Brain microvascular endothelial cell (primary cell): ENCODE results near the gene CERS6.

Experiments
- DNase-seq: peaks from one replicate; pipeline ENCODE4 v3.0.0-alpha.2; 2020
- H3K27ac ChIP-seq: fragments of 250-450 bp; sonication (Bioruptor Pico); 2 replicates; pipeline ENCODE4 v1.5.1; 2020; ENCODE audit warnings: mild to moderate bottlenecking, moderate library complexity
- H3K27me3 ChIP-seq: fragments of 250-450 bp; sonication (Bioruptor Pico); replicated peaks from 2 replicates; pipeline ENCODE4 v1.5.1; 2020; ENCODE audit warnings: mild to moderate bottlenecking
- H3K36me3 ChIP-seq: fragments of 250-450 bp; sonication (Bioruptor Pico); replicated peaks from 2 replicates; pipeline ENCODE4 v1.5.1; 2020; ENCODE audit warnings: mild to moderate bottlenecking
- H3K4me3 ChIP-seq: 2 replicates; pipeline ENCODE4 v1.5.1; 2011; ENCODE audit warnings: low read depth, mild to moderate bottlenecking, control low read depth, low read length, moderate library complexity
- CTCF ChIP-seq: IDR thresholded peaks from 2 replicates; pipeline ENCODE4 v1.5.1; 2011; ENCODE audit warnings: low read depth, mild to moderate bottlenecking, moderate library complexity, low read length, control low read depth, inconsistent platforms; ENCODE audit errors: missing control alignments
- in situ Hi-C: cut with HindIII; loops from 2 replicates; pipeline ENCODE4 v1.10.0; 2017; ENCODE audit warnings: low sequenced_read_pairs, low pct_ligation_motif_present

Gene CERS6

DNA sequence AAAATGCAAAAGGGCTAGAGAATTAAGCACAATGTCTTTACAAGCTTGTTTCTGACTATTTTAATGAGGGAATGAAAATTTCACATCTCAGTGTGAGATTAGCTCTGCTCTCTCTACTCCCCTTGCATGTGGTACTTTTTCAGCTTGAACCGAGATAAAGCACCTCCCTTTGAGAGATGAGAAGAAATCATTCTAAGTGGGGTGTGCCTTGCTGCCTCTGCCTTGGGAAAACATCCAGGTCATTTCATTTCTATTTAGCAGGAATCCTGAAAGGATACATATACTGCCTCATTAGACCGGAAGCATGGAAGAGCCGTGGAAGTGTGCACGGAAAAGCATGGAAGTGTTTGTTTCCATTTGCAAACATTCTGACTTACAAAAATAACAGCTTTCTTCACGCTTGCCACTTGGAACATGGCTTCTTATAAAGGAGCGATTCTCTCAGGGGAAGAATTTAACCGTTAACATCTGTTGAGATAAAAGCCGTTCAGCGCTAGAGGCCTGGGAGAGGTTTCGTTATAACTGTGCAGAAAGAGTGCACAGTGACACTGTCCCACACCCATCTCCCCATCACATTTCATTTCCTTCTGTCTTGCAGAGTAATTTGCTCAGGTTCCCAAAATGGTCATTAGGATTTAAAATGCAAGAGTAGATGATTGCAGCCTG lies 363.1 kb downstream of the CERS6 start:
- DNase-seq: no peak
- no peaks in the 10 kb centered on the region for H3K36me3 ChIP-seq
- peak overlapping the region; percentile 27 for H3K4me3 ChIP-seq
- H3K27ac ChIP-seq: no peak overlapping the region
- in situ Hi-C loops: no loop called here
- TF ChIP-seq CTCF: no peak
- no peaks in the 10 kb centered on the region for H3K27me3 ChIP-seq

DNA sequence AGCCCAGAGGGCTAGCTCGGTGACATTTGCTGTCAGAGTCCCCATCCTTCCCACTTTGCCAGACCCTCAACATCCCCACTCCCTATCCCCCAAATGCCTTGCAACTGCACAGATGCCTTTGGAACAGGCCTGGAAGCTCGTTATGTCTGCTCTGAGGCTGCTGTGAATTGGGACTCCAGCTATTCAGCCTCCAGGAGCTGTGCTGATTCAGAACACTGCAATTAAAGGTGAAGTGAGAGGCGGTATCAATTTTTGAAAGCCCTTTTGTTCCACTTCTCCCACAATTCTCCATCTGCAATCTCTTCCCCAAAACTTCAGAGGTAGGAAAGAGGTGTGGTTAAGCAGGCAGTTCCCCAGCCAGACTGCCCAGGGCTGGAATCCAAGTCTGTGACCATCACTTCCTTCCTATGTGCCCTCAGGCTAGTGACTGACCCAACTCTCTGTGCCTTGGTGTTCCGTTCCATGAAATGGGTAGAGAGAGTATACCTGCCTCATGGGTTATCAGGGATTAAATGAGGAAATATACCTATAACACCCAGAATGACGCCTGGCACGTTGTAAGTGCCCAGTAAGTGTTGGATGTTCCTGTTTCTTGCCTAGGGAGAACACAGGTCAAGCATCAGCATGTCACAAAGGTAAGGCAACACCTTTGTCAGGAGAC lies 363.9 kb downstream of the CERS6 start:
- Histone ChIP-seq H3K36me3 (no peaks in the 10 kb centered on the region), H3K27me3 (no peaks in the 10 kb centered on the region), H3K4me3 (no peak overlapping the region), H3K27ac (no peak overlapping the region)
- in situ Hi-C loops: no loop called here
- DNase-seq: no peak
- TF ChIP-seq CTCF: no peak

DNA sequence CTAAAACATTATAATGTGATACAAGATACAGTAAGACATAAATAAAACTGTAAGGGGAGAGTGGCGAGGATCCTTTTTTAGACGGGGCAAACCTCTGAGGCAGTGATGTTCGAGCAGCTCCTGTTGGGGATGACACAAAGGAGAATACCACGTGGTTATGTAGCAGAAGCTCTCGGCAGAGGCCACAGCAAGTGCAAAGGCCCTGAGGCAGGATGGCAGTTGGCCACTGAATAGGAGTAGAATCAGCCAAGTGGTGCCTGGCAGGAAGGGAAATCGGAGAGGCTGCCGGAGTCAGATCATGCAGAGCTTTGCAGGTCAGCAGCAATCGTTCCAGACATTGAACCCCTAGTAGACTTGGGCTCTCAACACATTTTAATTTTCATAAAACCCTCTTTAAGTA lies 365.5 kb downstream of the CERS6 start:
- no peak for TF ChIP-seq CTCF
- no peak overlapping the region for H3K27ac ChIP-seq
- DNase-seq: no peak
- H3K4me3 ChIP-seq: no peak overlapping the region
- H3K36me3 ChIP-seq: no peaks in the 10 kb centered on the region
- no peaks in the 10 kb centered on the region for H3K27me3 ChIP-seq
- in situ Hi-C loops: no loop called here

GRCh38 chr2:168821992-168822391 lies 365.9 kb downstream of the CERS6 start:
- Histone ChIP-seq H3K27ac (no peak overlapping the region), H3K4me3 (no peak overlapping the region), H3K27me3 (no peaks in the 10 kb centered on the region), H3K36me3 (no peaks in the 10 kb centered on the region)
- no peak for TF ChIP-seq CTCF
- in situ Hi-C loops: no loop called here
- no peak for DNase-seq
